Activated CD8-positive, alpha-beta T cell treated with anti-CD3 and anti-CD28 coated beads for 36 hours (primary cell): Measurements from ENCODE around the gene INO80. TPM values are rescaled to one million over a fixed set of nuclear protein-coding genes. Genes with fewer than 3 reads are reported as not detected.

ENCODE experiments used
- ATAC-seq: fragments of 200-7000 bp; cut with Tn5 transposase; one replicate; pipeline ENCODE4 v1.10.0; 2021; ENCODE audit warnings: mild to moderate bottlenecking, moderate library complexity
- CTCF ChIA-PET: fragments of 350-600 bp; sonication (Branson Sonifier 250); formaldehyde crosslinking; loops from one replicate; lab custom pipeline; 2021; ENCODE audit warnings: antibody characterized with exemption; lab: Charles Lee
- POLR2A ChIA-PET: fragments of 350-600 bp; sonication (Branson Sonifier 250); formaldehyde crosslinking; loops from one replicate; lab custom pipeline; 2021; ENCODE audit warnings: antibody characterized with exemption; lab: Charles Lee
- DNase-seq: peaks from one replicate; pipeline ENCODE4 v3.0.0-alpha.2; 2020
- H3K27ac Mint-ChIP-seq: one replicate; pipeline ENCODE4 v1.8.0; 2021; ENCODE audit warnings: mild to moderate bottlenecking, mixed read lengths
- H3K27me3 Mint-ChIP-seq: one replicate; pipeline ENCODE4 v1.8.0; 2021; ENCODE audit warnings: mixed read lengths
- H3K36me3 Mint-ChIP-seq: one replicate; pipeline ENCODE4 v1.8.0; 2021; ENCODE audit warnings: low read depth, mixed read lengths
- H3K4me1 Mint-ChIP-seq: one replicate; pipeline ENCODE4 v1.8.0; 2021; ENCODE audit warnings: low read depth, mixed read lengths
- H3K4me3 Mint-ChIP-seq: one replicate; pipeline ENCODE4 v1.8.0; 2021; ENCODE audit warnings: mild to moderate bottlenecking, moderate library complexity, mixed read lengths
- H3K9me3 Mint-ChIP-seq: one replicate; pipeline ENCODE4 v1.8.0; 2021; ENCODE audit warnings: mixed read lengths
- intact Hi-C: fragments of 100-400 bp; cut with micrococcal nuclease; formaldehyde crosslinking; loops from one replicate; pipeline ENCODE4 v1.10.0; 2022
- total RNA-seq, 2 experiments: library from RNA; stranded (reverse); gene quantifications; one replicate each; pipeline ENCODE4 v1.2.3, GENCODE V29; 2021
- TF ChIP-seq, protein P1 (sequence below): fragments of 200-600 bp; IDR thresholded peaks from one replicate; pipeline ENCODE4 v1.8.0; 2022; ENCODE audit warnings: antibody characterized with exemption, mild to moderate bottlenecking

INO80 gene
- total RNA-seq, 2 experiments from 2014 or later = 19.1 to 20.2 TPM

- Mint-ChIP-seq H3K4me3 (no peak overlapping the region), H3K27me3 (no peaks in the 10 kb centered on the region), H3K4me1 (no peaks in the 10 kb centered on the region), H3K36me3 (peaks cover 20% of the 10 kb centered on the region), H3K9me3 (no peaks in the 10 kb centered on the region), H3K27ac (no peak overlapping the region)
- ATAC-seq (no peak), DNase-seq (no peak)
- POLR2A ChIA-PET = no interaction called here
- CTCF ChIA-PET = interaction anchor here (1.3 to 1.9 kb wide), 2 partner anchors 15 to 102 kb away, joined by 3 to 5 read pairs; no protein-coding TSS in a partner anchor
- intact Hi-C loops = no loop called here
- TF ChIP-seq, protein P1, sequence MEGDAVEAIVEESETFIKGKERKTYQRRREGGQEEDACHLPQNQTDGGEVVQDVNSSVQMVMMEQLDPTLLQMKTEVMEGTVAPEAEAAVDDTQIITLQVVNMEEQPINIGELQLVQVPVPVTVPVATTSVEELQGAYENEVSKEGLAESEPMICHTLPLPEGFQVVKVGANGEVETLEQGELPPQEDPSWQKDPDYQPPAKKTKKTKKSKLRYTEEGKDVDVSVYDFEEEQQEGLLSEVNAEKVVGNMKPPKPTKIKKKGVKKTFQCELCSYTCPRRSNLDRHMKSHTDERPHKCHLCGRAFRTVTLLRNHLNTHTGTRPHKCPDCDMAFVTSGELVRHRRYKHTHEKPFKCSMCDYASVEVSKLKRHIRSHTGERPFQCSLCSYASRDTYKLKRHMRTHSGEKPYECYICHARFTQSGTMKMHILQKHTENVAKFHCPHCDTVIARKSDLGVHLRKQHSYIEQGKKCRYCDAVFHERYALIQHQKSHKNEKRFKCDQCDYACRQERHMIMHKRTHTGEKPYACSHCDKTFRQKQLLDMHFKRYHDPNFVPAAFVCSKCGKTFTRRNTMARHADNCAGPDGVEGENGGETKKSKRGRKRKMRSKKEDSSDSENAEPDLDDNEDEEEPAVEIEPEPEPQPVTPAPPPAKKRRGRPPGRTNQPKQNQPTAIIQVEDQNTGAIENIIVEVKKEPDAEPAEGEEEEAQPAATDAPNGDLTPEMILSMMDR = no peak
Measured at GRCh38 chr15:41006479-41006878, 109.6 kb downstream of the INO80 start.

GRCh38 chr15:41004490-41004889 lies 111.6 kb downstream of the INO80 start:
- no peak for DNase-seq
- H3K4me3 Mint-ChIP-seq = no peak overlapping the region
- no peak for ATAC-seq
- no peak overlapping the region for H3K27ac Mint-ChIP-seq
- ChIA-PET POLR2A (interaction anchor here (0.6 kb wide), 1 partner anchor 332 kb away, joined by 3 read pairs; no protein-coding TSS in a partner anchor), CTCF (interaction anchor here (0.7 to 1.3 kb wide), 5 partner anchors 53 to 146 kb away, joined by 3 to 4 read pairs (median 3); no protein-coding TSS in a partner anchor)
- intact Hi-C loops = no loop called here
- TF ChIP-seq, protein P1 = no peak
- no peaks in the 10 kb centered on the region for H3K4me1 Mint-ChIP-seq
- H3K27me3 Mint-ChIP-seq = no peaks in the 10 kb centered on the region
- no peaks in the 10 kb centered on the region for H3K9me3 Mint-ChIP-seq
- H3K36me3 Mint-ChIP-seq = peaks cover 27% of the 10 kb centered on the region

DNA sequence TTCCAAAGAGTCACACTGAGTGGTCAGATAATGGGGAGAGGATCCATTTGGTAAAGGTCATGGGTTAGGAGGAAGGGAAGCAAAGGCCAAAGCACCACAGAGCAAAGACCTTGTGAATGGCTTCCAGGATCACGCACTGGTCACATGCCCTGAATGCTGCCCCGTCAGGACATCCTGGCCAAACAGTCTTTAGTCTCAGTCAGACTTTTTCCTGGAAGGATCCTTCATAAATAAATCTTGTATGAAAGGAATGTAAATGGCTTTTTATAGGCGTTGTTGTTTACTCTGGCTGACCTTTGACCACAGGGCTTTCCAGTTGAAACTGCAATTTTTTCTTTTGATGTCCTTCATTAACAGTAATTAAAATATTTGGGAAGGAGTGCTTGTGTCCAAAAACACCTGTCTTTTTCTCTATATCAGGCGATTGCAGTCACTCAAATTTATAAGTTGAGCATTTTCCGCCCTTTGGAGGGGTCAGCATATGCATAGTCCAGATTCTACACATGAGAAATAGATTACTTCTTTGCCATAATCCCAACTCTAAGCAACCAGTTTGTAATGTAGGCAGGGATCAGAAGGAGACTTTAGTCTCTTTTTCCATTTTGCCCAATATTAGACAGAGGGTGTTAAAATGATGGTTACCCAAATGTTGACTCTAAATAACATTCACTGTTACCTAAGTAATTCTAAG lies 114.4 kb downstream of the INO80 start:
- CTCF ChIA-PET = no interaction called here
- H3K36me3 Mint-ChIP-seq = peaks cover 32% of the 10 kb centered on the region
- ATAC-seq = no peak
- no peak overlapping the region for H3K27ac Mint-ChIP-seq
- H3K9me3 Mint-ChIP-seq = no peaks in the 10 kb centered on the region
- intact Hi-C loops = no loop called here
- no peaks in the 10 kb centered on the region for H3K4me1 Mint-ChIP-seq
- no peak for DNase-seq
- POLR2A ChIA-PET = no interaction called here
- H3K27me3 Mint-ChIP-seq = no peaks in the 10 kb centered on the region
- H3K4me3 Mint-ChIP-seq = no peak overlapping the region
- TF ChIP-seq, protein P1 = no peak

DNA sequence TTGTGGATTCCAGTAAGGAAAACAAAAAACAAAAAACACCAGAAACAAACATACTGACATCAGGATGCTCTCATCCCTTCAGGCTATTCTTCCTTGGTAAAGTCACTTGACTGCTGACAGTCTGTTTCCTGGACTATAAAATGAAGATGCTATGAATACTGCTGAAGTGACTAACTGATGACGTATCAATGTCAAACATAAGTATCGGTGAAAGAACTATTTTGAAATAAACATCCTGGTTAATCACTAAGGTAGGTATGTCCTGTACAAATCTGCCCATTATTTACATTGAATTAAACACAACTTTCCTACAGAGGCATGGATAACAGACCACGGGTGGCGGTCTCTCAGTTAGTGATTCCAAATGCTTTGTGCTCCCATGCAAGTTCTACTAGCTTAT lies 116.9 kb downstream of the INO80 start:
- CTCF ChIA-PET = interaction anchor here (1.0 to 1.6 kb wide), 2 partner anchors 69 to 94 kb away, joined by 5 to 6 read pairs; no protein-coding TSS in a partner anchor
- TF ChIP-seq, protein P1 = no peak
- intact Hi-C loops = no loop called here

GRCh38 chr15:40995656-40996055 lies 120.4 kb downstream of the INO80 start:
- H3K27me3 Mint-ChIP-seq = no peaks in the 10 kb centered on the region
- no peak for ATAC-seq

More for the DNA sequence above, 116.9 kb downstream of the INO80 start:
- no peak for DNase-seq
- no peak overlapping the region for H3K4me3 Mint-ChIP-seq
- no peaks in the 10 kb centered on the region for H3K9me3 Mint-ChIP-seq
- H3K27me3 Mint-ChIP-seq = no peaks in the 10 kb centered on the region
- no peak for ATAC-seq
- H3K36me3 Mint-ChIP-seq = peaks cover 29% of the 10 kb centered on the region
- peaks cover 5% of the 10 kb centered on the region for H3K4me1 Mint-ChIP-seq
- no peak overlapping the region for H3K27ac Mint-ChIP-seq
- POLR2A ChIA-PET = no interaction called here

More at GRCh38 chr15:40995656-40996055, 120.4 kb downstream of the INO80 start:
- peaks cover 17% of the 10 kb centered on the region for H3K4me1 Mint-ChIP-seq
- POLR2A ChIA-PET = no interaction called here
- H3K36me3 Mint-ChIP-seq = peaks cover 41% of the 10 kb centered on the region
- H3K9me3 Mint-ChIP-seq = no peaks in the 10 kb centered on the region
- no peak for DNase-seq
- no peak overlapping the region for H3K27ac Mint-ChIP-seq
- no peak overlapping the region for H3K4me3 Mint-ChIP-seq
- intact Hi-C loops = no loop called here
- CTCF ChIA-PET = no interaction called here
- TF ChIP-seq, protein P1 = no peak
